Stomach (tissue), 4 donors: ENCODE results near the gene UBE4B.
"Not testable (repeated sequence)": the region's sequence is repeated elsewhere in the genome, so short reads cannot be mapped to it uniquely, and the experiment has no call there.

ENCODE experiments used
- POLR2A ChIP-seq, 4 donors: fragments of 450-650 bp; IDR thresholded peaks; one replicate each; pipeline ENCODE4 v1.6.1; 2016; ENCODE audit warnings: antibody characterized with exemption in 4 of 4, control low read depth in 2 of 4, mild to moderate bottlenecking in 1 of 4, moderate library complexity in 1 of 4
- TF ChIP-seq, protein P1 (sequence below), 7 experiments: fragments of 450-650 bp in 4 of 7; fragments of 200-600 bp in 3 of 7; sonication (generic) in 3 of 7; IDR thresholded peaks; one replicate each; pipeline ENCODE4 v1.5.1; 2016 to 2019; ENCODE audit warnings: antibody characterized with exemption in 7 of 7, control low read depth in 2 of 7, mild to moderate bottlenecking in 1 of 7

DNA sequence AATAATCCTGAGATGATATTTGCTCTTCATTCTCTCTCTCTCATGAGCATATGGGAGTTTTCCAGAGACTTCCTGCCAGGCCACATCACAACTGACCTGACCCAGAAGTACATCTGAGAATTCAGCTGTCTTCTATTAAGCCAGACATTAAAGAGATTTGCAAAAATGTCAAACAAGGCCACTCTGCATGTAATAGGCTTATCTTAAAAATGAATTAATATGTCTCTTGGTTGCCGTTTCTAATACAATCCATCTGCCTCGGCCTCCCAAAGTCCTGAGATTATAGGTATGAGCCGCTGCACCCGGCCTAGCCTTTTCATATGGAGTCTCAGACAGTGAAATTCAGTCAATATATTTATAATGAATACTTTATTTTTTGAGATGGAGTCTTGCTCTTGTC, 10.8 kb upstream of the UBE4B start:
- TF ChIP-seq, protein P1, sequence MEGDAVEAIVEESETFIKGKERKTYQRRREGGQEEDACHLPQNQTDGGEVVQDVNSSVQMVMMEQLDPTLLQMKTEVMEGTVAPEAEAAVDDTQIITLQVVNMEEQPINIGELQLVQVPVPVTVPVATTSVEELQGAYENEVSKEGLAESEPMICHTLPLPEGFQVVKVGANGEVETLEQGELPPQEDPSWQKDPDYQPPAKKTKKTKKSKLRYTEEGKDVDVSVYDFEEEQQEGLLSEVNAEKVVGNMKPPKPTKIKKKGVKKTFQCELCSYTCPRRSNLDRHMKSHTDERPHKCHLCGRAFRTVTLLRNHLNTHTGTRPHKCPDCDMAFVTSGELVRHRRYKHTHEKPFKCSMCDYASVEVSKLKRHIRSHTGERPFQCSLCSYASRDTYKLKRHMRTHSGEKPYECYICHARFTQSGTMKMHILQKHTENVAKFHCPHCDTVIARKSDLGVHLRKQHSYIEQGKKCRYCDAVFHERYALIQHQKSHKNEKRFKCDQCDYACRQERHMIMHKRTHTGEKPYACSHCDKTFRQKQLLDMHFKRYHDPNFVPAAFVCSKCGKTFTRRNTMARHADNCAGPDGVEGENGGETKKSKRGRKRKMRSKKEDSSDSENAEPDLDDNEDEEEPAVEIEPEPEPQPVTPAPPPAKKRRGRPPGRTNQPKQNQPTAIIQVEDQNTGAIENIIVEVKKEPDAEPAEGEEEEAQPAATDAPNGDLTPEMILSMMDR (IDR thresholded peaks at IDR 0.05) = not testable (repeated sequence)
- TF ChIP-seq POLR2A (IDR thresholded peaks at IDR 0.05) = not testable (repeated sequence)
